A549 (cell line): ENCODE data around the gene SH3RF3. TPM values are rescaled to one million over a fixed set of nuclear protein-coding genes. Genes with fewer than 3 reads are reported as not detected.

Experiments used
- ATAC-seq, 2 experiments: fragments of 200-7000 bp in 1 of 2; fragments of >200 bp in 1 of 2; cut with Nextera tagmentation in 1 of 2; cut with Tn5 transposase in 1 of 2; 3 replicates each; pipeline versions ENCODE4 v1.8.0 to v1.9.1; 2018 to 2020; ENCODE audit warnings: mild to moderate bottlenecking in 1 of 2, moderate library complexity in 1 of 2
- CTCF ChIA-PET: fragments of 300-600 bp; sonication (Branson Sonifier 250); formaldehyde crosslinking; extraction: SDS; loops from one replicate; lab custom pipeline; 2021; ENCODE audit warnings: antibody characterized with exemption, inconsistent platforms; lab: Yijun Ruan, JAX
- POLR2A ChIA-PET: fragments of 350-600 bp; formaldehyde crosslinking; extraction: SDS; loops from one replicate; lab custom pipeline; 2021; ENCODE audit warnings: antibody characterized with exemption, inconsistent platforms; lab: Yijun Ruan, JAX
- DNase-seq, 2 experiments: peaks; one replicate each; pipeline versions ENCODE4 v3.0.0 to v3.0.0-alpha.2; 2011 to 2016; ENCODE audit warnings: low read depth in 1 of 2, low spot score in 1 of 2
- FAIRE-seq: peaks from 2 replicates; lab custom pipeline; 2011; peaks lifted over from hg19 to GRCh38; lab: Jason Lieb, UNC
- H3K27ac ChIP-seq, 2 experiments: fragments of >200 bp; sonication (Bioruptor Twin); formaldehyde crosslinking; 3 replicates each; pipeline ENCODE4 v1.5.1; 2016 to 2017
- H3K4me1 ChIP-seq: fragments of >200 bp; sonication (Bioruptor Twin); formaldehyde crosslinking; 3 replicates; pipeline ENCODE4 v1.6.1; 2016
- H3K4me2 ChIP-seq: fragments of >200 bp; sonication (Bioruptor Twin); formaldehyde crosslinking; 3 replicates; pipeline ENCODE4 v1.6.1; 2016
- H3K4me3 ChIP-seq: fragments of >200 bp; sonication (Bioruptor Twin); formaldehyde crosslinking; 3 replicates; pipeline ENCODE4 v1.5.1; 2016
- H3K9me3 ChIP-seq: fragments of >200 bp; sonication (Bioruptor Twin); formaldehyde crosslinking; 3 replicates; pipeline ENCODE4 v1.6.1; 2016
- BHLHE40 ChIP-seq: IDR thresholded peaks from 2 replicates; pipeline ENCODE4 v1.6.1; 2012; ENCODE audit warnings: low read depth, low read length, inconsistent platforms
- CBX8 ChIP-seq: fragments of 200-600 bp; sonication (generic); IDR thresholded peaks from 2 replicates; pipeline ENCODE4 v1.6.1; 2016
- CTCF ChIP-seq: fragments of >200 bp; sonication (Bioruptor Twin); formaldehyde crosslinking; IDR thresholded peaks from 3 replicates; pipeline ENCODE4 v1.5.1; 2016
- EHMT2 ChIP-seq: fragments of 200-600 bp; sonication (generic); IDR thresholded peaks from 2 replicates; pipeline ENCODE4 v1.6.1; 2016; ENCODE audit warnings: antibody characterized with exemption, low read depth, mild to moderate bottlenecking, moderate library complexity
- ELK1 ChIP-seq: fragments of 150-350 bp; IDR thresholded peaks from 2 replicates; pipeline ENCODE4 v1.6.1; 2014; ENCODE audit warnings: low read depth, mild to moderate bottlenecking, low read length
- EP300 ChIP-seq, 2 experiments: fragments of >200 bp; sonication (Bioruptor Twin); formaldehyde crosslinking; IDR thresholded peaks; 2 replicates in 1 of 2; 3 replicates in 1 of 2; pipeline ENCODE4 v1.6.1; 2016 to 2017
- ESRRA ChIP-seq: fragments of 150-350 bp; IDR thresholded peaks from 2 replicates; pipeline ENCODE4 v1.6.1; 2014; ENCODE audit warnings: mild to moderate bottlenecking, low read length, borderline replicate concordance
- GATA3 ChIP-seq: IDR thresholded peaks from 2 replicates; pipeline ENCODE4 v1.6.1; 2012; ENCODE audit warnings: borderline replicate concordance
- HMGXB4 ChIP-seq: fragments of 250-450 bp; sonication (Bioruptor Pico); IDR thresholded peaks from 2 replicates; pipeline ENCODE4 v1.5.0; 2021; ENCODE audit warnings: mild to moderate bottlenecking, moderate library complexity, borderline replicate concordance
- KDM1A ChIP-seq: fragments of 200-600 bp; sonication (generic); IDR thresholded peaks from 2 replicates; pipeline ENCODE4 v1.6.1; 2016; ENCODE audit warnings: low read depth, mild to moderate bottlenecking
- MAX ChIP-seq: IDR thresholded peaks from 2 replicates; pipeline ENCODE4 v1.6.1; 2012
- NFE2L2 ChIP-seq: fragments of 150-350 bp; conservative IDR thresholded peaks from 2 replicates; pipeline ENCODE4 v1.6.1; 2014; ENCODE audit warnings: low read length
- NR3C1 ChIP-seq: fragments of >200 bp; sonication (Bioruptor Twin); formaldehyde crosslinking; IDR thresholded peaks from 3 replicates; pipeline ENCODE4 v1.6.1; 2017
- PBX3 ChIP-seq: IDR thresholded peaks from 2 replicates; pipeline ENCODE4 v1.6.1; 2012
- PHF8 ChIP-seq: fragments of 200-600 bp; sonication (generic); IDR thresholded peaks from 2 replicates; pipeline ENCODE4 v1.6.1; 2016; ENCODE audit warnings: low read depth, mild to moderate bottlenecking, antibody characterized with exemption, moderate library complexity, borderline replicate concordance
- RARB ChIP-seq: fragments of 250-450 bp; sonication (Bioruptor Pico); IDR thresholded peaks from 2 replicates; pipeline ENCODE4 v1.8.0; 2021; ENCODE audit warnings: mild to moderate bottlenecking, moderate library complexity
- RFX5 ChIP-seq: fragments of 450-650 bp; IDR thresholded peaks from 2 replicates; pipeline ENCODE4 v1.7.1; 2014; ENCODE audit warnings: antibody characterized with exemption, mild to moderate bottlenecking, moderate library complexity
- RNF2 ChIP-seq: fragments of 200-600 bp; sonication (generic); IDR thresholded peaks from 2 replicates; pipeline ENCODE4 v1.6.1; 2016; ENCODE audit warnings: low read depth, mild to moderate bottlenecking, antibody characterized with exemption, moderate library complexity, borderline replicate concordance
- SREBF2 ChIP-seq: fragments of 450-650 bp; IDR thresholded peaks from 2 replicates; pipeline ENCODE4 v1.6.1; 2014; ENCODE audit warnings: mild to moderate bottlenecking, moderate library complexity
- TFCP2L1 ChIP-seq: fragments of 250-450 bp; sonication (Bioruptor Pico); IDR thresholded peaks from 2 replicates; pipeline ENCODE4 v1.5.0; 2021; ENCODE audit warnings: mild to moderate bottlenecking
- USF2 ChIP-seq: fragments of 450-650 bp; IDR thresholded peaks from 2 replicates; pipeline ENCODE4 v1.6.1; 2014; ENCODE audit warnings: antibody characterized with exemption
- ZNF302 ChIP-seq: fragments of 250-450 bp; sonication (Bioruptor Pico); IDR thresholded peaks from 2 replicates; pipeline ENCODE4 v1.9.0; 2021; ENCODE audit warnings: inconsistent platforms, mild to moderate bottlenecking, moderate library complexity
- ZSCAN20 ChIP-seq: fragments of 250-450 bp; sonication (Bioruptor Pico); IDR thresholded peaks from 2 replicates; pipeline ENCODE4 v1.8.0; 2022; ENCODE audit warnings: mild to moderate bottlenecking, moderate library complexity
- WGBS: methylation state at CpG from one replicate; pipeline ENCODE4 v1.1.6; 2017; ENCODE audit errors: missing lambda C conversion rate; 5-methylcytosine and 5-hydroxymethylcytosine counted together
- polyA plus RNA-seq, 4 experiments: library from polyadenylated mRNA; depleted of rRNA in 3 of 4; stranded (reverse); fragments of >200 nt; fragmentation: RNase III in 1 of 4; extraction: RNeasy Plus Mini Kit Qiagen cat#74134 plus additional on column Dnase treatment in 1 of 4; gene quantifications; 2 replicates in 3 of 4; 3 replicates in 1 of 4; pipeline ENCODE4 v1.2.3, GENCODE V29; 2011 to 2017

Gene SH3RF3
- polyA plus RNA-seq, 2 of the 4 experiments (the other 2 are of a cell fraction) = 0.04 to 0.21 TPM

- no peak for DNase-seq
- Histone ChIP-seq H3K4me3 (no peak overlapping the region), H3K9me3 (peaks cover 45% of the 10 kb centered on the region), H3K27ac (no peak overlapping the region), H3K4me2 (no peak overlapping the region), H3K4me1 (no peaks in the 10 kb centered on the region)
- FAIRE-seq = no peak
- ChIA-PET CTCF (no interaction called here), POLR2A (no interaction called here)
- TF ChIP-seq CBX8 = no peak
- no peak for TF ChIP-seq MAX
- TF ChIP-seq RNF2 = no peak
- TF ChIP-seq EHMT2 = no peak
- no peak for TF ChIP-seq GATA3
- no peak for TF ChIP-seq BHLHE40
- TF ChIP-seq USF2 = no peak
- TF ChIP-seq HMGXB4 (CRISPR knock-in tag) = no peak
- TF ChIP-seq ZNF302 (CRISPR knock-in tag) = no peak
- no peak for TF ChIP-seq SREBF2
- no peak for ATAC-seq
Measured at GRCh38 chr2:109444916-109445315, 315.9 kb downstream of the SH3RF3 start.

GRCh38 chr2:109446278-109447131 is 317.5 kb downstream of the SH3RF3 start:
- H3K9me3 ChIP-seq = peaks cover 35% of the 10 kb centered on the region
- H3K27ac ChIP-seq = no peak overlapping the region
- CTCF ChIA-PET = no interaction called here
- no peaks in the 10 kb centered on the region for H3K4me1 ChIP-seq
- no peak overlapping the region for H3K4me3 ChIP-seq
- FAIRE-seq (no peak), DNase-seq (no peak), ATAC-seq (no peak)
- no peak overlapping the region for H3K4me2 ChIP-seq
- POLR2A ChIA-PET = no interaction called here
- WGBS = 58% methylated on average over 20 of the region's 20 CpGs
- TF ChIP-seq KDM1A = no peak
- TF ChIP-seq CBX8 = no peak
- TF ChIP-seq CTCF = no peak
- TF ChIP-seq EP300 (IDR thresholded peaks at IDR 0.05) = no peak
- TF ChIP-seq ZSCAN20 = no peak
- no peak for TF ChIP-seq RFX5
- no peak for TF ChIP-seq NFE2L2
- TF ChIP-seq TFCP2L1 (CRISPR knock-in tag) = no peak
- no peak for TF ChIP-seq ELK1
- TF ChIP-seq PHF8 = no peak
- TF ChIP-seq NR3C1 = no peak
- no peak for TF ChIP-seq RARB (CRISPR knock-in tag)
- no peak for TF ChIP-seq ESRRA
- TF ChIP-seq PBX3 = no peak
